HG03039 (cell line): ENCODE measurements around the gene MC1R.
"Not testable (repeated sequence)": the region's sequence is repeated elsewhere in the genome, so short reads cannot be mapped to it uniquely, and the experiment has no call there.

Source experiments
- ATAC-seq: cut with Tn5 transposase; IDR thresholded peaks from one replicate; pipeline ENCODE4 v1.9.1; 2021; ENCODE audit warnings: mild to moderate bottlenecking, moderate library complexity; ENCODE audit not compliant: unreplicated experiment

Gene MC1R

GRCh38 chr16:89934019-89934418 is 15.4 kb downstream of the MC1R start:
- not testable (repeated sequence) for ATAC-seq

- ATAC-seq, result no peak
These were observed 16.2 kb downstream of the MC1R start for GRCh38 chr16:89934611-89935553.

GRCh38 chr16:89935620-89936019 is 17.0 kb downstream of the MC1R start:
- ATAC-seq, result not testable (repeated sequence)

- ATAC-seq, result no peak
These were observed 17.4 kb downstream of the MC1R start for GRCh38 chr16:89936034-89936433.

- no peak for ATAC-seq
These were observed 17.8 kb downstream of the MC1R start for GRCh38 chr16:89936508-89936907.

GRCh38 chr16:89936981-89937380 is 18.3 kb downstream of the MC1R start:
- ATAC-seq, result no peak

GRCh38 chr16:89938175-89938885 is 19.7 kb downstream of the MC1R start:
- ATAC-seq, result no peak

- ATAC-seq, result no peak
These were observed 26.1 kb downstream of the MC1R start for GRCh38 chr16:89944773-89945172.

- no peak for ATAC-seq
These were observed 27.0 kb downstream of the MC1R start for GRCh38 chr16:89945654-89946053.

GRCh38 chr16:89946515-89946914 is 27.9 kb downstream of the MC1R start:
- ATAC-seq, result no peak

- ATAC-seq, result no peak
These were observed 30.6 kb downstream of the MC1R start for GRCh38 chr16:89949121-89949742.

GRCh38 chr16:89949756-89950155 is 31.1 kb downstream of the MC1R start:
- no peak for ATAC-seq

GRCh38 chr16:89951509-89951908 is 32.8 kb downstream of the MC1R start:
- ATAC-seq, result no peak

GRCh38 chr16:89952049-89952448 is 33.4 kb downstream of the MC1R start:
- ATAC-seq, result no peak

- ATAC-seq, result no peak
These were observed 33.9 kb downstream of the MC1R start for GRCh38 chr16:89952551-89952950.

- ATAC-seq, result no peak
These were observed 35.2 kb downstream of the MC1R start for GRCh38 chr16:89953671-89954406.

GRCh38 chr16:89954462-89954861 is 35.8 kb downstream of the MC1R start:
- ATAC-seq, result no peak

GRCh38 chr16:89955001-89955685 is 36.5 kb downstream of the MC1R start:
- ATAC-seq, result no peak

GRCh38 chr16:89956505-89957215 is 38.0 kb downstream of the MC1R start:
- no peak for ATAC-seq
